GM10266 (cell line): ENCODE data around the gene INTS4.
"Not testable (repeated sequence)": the region's sequence is repeated elsewhere in the genome, so short reads cannot be mapped to it uniquely, and the experiment has no call there.

Source experiments
- DNase-seq: peaks from one replicate; pipeline ENCODE4 v3.0.0; 2012; ENCODE audit errors: extremely low spot score
- CTCF ChIP-seq: IDR thresholded peaks from 2 replicates; pipeline ENCODE4 v1.5.1; 2012; ENCODE audit warnings: mild to moderate bottlenecking, low read depth; ENCODE audit not compliant: control insufficient read depth, insufficient read depth; ENCODE audit errors: missing control alignments

The INTS4 gene

GRCh38 chr11:77967753-77968152 lies 26.7 kb downstream of the INTS4 start:
- TF ChIP-seq CTCF, result no peak

DNA sequence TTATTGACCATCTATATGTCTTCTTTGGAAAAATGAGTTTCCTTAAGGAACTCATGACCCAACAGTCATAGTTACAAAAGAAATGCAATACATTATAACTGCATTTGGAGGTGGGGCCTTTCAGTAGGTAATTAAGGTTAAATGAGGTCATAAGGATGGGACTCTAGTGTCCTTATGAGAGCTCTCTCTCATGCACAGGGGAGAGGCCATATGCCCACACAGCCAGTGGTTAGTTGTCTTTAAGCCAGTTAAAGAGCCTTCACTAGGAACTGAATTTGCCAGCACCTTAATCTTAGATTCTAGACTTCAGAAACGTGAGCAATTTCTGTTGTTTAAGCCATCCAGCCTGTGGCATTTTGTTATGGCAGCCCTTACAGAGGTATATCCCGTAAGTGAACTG lies 27.3 kb downstream of the INTS4 start:
- DNase-seq, result no peak
- no peak for TF ChIP-seq CTCF

More at GRCh38 chr11:77967753-77968152, 26.7 kb downstream of the INTS4 start:
- no peak for DNase-seq

DNA sequence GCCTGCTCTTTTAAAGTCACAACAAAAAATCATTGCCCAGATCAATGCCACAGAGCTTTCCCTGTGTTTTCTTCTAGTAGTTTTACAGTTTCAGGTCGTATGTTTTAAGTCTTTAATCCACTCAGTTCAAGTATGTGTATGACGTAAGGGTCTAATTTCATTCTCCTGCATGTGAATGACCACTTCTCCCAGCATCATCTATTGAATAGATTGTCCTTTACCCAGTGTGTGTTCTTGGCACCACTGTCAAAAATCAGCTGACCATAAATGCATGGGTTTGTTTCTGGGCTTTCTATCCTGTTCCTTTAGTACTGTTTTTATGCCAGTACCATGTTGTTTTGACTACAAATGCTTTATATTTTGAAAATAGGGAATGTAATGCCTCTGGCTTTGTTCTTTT lies 28.1 kb downstream of the INTS4 start:
- no peak for TF ChIP-seq CTCF

DNA sequence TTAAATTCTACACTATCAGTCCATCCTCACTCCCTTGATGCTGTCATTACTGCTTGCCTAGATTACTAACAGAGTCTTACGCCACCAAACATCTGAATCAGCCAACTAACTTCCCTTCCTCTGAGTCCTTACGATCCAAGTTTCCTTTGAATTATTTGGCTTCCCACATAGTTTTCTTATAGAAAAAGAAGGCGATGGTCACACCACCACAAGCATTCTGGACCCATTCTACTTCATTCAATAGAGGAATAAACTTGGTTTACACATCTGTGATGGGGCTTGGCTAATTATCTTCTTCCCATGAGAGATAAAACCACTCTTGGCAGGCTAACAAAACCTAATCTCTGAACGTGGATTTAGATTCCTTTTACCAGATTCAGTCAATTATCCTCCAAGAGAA lies 35.0 kb downstream of the INTS4 start:
- TF ChIP-seq CTCF, result no peak
- DNase-seq, result no peak

More for the DNA sequence above, 28.1 kb downstream of the INTS4 start:
- DNase-seq, result no peak

GRCh38 chr11:77958583-77959177 lies 35.8 kb downstream of the INTS4 start:
- DNase-seq, result not testable (repeated sequence)

- DNase-seq, result not testable (repeated sequence)
Measured at GRCh38 chr11:77943296-77943695, 51.2 kb downstream of the INTS4 start.

- DNase-seq, result not testable (repeated sequence)
Measured at GRCh38 chr11:77942465-77942864, 52.0 kb downstream of the INTS4 start.

GRCh38 chr11:77933596-77933995 lies 60.9 kb downstream of the INTS4 start:
- DNase-seq, result not testable (repeated sequence)

DNA sequence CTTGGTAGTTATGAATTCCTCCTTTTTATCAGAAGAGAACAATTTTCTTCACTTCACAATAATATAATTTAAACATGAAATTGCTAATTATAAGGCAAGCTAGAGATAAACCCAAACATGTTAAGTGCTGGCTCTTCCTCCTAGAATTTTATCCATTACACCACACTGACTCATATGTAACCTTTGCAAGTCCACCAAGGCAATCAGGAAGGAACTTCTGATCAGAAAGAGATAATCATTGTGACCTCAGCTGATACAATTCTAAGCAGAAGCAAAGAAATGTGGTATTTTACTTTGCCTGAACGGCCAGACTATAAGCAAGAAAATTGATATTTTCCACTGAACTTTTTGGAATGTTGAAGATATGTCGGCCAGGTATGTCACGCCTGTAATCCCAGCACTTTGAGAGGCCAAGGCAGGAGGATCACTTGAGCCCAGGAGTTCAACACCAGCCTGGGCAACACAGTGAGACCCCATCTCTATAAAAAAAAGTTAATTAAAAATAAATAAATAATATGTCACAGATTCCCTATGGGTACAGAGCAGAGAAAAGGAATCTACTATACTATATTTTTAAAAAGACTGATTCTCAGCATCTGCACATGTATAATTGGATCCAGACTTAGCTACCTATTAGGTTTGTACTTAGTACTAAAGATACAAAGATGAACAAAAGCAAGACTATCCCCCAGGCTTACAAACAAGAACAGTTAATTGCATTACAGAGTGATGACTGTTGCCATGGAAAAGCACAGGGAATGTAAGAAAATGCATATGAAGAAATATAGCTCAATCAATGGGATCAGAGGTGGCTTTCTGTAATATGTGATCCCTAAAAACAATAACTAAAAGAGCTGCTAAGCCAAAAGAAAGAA lies 63.9 kb downstream of the INTS4 start:
- DNase-seq, result not testable (repeated sequence)

DNA sequence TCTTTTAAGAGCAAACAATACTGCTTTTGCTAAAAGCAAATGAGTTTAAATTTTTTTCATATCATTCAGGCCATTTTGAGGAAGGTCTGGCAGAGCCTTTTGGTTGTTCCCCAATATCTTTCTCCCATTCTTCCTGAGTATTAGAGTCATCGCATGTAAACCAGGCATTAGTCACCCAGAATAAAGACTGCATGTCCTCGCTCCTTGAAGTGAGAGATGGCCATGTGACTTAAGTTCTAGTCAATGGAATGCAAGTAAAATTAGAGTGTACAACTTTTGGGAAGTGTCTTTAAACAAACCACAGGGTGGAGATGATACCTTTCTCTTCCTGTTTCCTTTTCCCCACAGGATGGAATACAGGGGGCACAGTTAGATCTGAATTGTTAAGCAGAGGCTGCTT lies 76.8 kb downstream of the INTS4 start:
- not testable (repeated sequence) for DNase-seq

GRCh38 chr11:77914307-77914791 lies 80.1 kb downstream of the INTS4 start:
- not testable (repeated sequence) for DNase-seq

DNA sequence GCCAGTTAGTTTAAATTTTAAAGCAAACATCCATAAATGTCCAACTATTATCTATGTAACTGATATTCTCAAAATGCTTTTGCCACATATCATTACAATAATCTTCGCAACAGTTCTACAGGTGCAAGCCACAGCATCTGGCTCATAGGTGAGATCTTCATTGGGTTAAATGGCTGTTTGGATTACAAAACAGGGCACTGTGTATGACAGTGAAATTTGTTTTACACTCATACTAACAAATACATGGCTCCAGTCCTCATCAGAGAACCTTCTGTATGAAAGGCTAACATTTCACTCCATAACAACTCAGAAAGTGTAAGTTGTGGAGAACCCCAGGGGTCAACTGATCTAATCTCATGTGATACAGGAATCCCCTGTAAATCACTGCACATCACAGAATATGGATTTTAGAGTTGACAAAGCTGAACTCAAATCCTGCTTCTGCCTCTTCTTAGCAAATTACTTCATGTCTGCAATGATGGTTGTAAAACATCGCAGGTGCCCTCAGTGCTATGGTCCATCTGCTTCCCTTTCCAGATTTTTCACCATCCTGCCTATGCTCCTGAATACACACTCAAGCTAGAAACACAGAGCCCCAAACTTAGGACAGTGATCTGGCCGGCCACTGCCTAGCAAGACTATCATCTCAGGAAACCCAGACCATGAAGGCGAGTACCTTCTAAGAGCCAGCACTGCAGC lies 80.7 kb downstream of the INTS4 start:
- not testable (repeated sequence) for DNase-seq

DNA sequence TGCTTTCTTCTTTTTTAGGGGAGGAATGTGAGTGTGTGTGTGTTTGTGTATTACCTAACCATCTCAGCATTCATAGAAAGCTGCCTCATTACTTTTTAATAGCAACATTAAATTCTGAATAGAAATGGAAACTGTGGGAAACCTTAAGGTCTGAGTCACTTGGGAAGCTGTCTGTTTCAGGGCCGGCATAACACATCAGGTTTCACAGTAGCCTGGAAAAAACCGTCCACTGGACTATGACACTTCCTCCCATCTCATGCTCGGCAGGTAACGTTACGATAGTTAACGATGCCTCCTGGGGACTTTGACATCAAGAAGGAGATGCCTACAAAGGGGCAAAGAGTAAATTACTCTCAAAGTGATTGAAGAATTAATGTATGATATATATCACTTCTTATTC lies 83.6 kb downstream of the INTS4 start:
- DNase-seq, result not testable (repeated sequence)
